Occipital lobe (tissue), 2 donors: ENCODE data around the gene TEX52. TPM values are rescaled to one million over a fixed set of nuclear protein-coding genes. Genes with fewer than 3 reads are reported as not detected.
"Not testable (repeated sequence)": the region's sequence is repeated elsewhere in the genome, so short reads cannot be mapped to it uniquely, and the experiment has no call there.

ENCODE experiments used
- DNase-seq: peaks from one replicate; lab custom pipeline; 2025; lab: John Stamatoyannopoulos, UW
- total RNA-seq: library from RNA; depleted of rRNA; stranded (reverse); fragments of >200 nt; gene quantifications from one replicate; pipeline ENCODE4 v1.2.3, GENCODE V29; 2014

Gene TEX52
- total RNA-seq, 1 donor from 2014 or later: not detected

DNA sequence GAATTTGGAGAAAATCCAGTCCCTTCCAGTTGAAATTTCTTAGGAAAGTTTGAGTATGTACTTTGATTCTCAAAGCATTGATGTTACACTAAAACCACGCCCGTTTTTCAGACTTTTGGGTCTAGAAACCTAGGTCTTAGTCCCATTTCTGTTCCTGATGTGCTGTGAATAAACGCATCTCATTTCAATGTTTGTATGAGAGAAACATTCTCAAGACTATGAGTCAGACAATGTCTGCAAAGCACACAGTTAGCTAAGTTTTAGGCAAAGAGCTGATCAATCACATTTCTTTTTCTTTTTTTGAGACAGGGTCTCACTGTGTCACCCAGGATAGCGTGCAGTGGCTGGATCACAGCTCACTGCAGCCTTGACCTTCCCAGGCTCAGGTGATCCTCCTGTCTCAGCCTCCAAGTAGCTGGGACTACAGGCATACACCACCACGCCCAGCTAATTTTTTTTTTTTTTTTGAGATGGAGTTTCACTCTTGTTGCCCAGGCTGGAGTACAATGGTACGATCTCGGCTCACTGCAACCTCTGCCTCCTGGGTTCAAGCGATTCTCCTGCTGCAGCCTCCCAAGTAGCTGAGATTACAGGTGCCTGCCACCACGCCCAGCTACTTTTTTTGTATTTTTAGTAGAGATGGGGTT, 12.3 kb upstream of the TEX52 start:
- DNase-seq: not testable (repeated sequence)

DNA sequence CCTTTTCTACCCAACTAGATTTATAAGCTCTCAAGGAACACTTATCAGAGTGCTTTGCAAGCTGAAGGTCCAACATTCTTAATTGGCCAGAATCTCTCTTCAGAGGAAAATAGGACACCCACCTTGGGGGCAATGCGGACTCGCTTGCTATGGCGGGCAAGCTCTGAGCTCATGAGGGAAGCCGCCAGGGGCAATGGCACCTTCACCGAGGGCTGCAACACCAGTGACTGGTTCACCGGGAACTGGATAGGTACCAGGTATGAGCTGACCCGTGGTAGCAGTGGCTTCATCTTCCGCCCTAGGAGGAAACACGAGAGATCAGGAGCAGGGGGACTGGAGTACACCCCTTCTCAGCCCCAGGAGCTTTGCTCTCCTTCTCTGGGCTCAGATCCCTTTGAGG, 7.4 kb upstream of the TEX52 start:
- DNase-seq: no peak

DNA sequence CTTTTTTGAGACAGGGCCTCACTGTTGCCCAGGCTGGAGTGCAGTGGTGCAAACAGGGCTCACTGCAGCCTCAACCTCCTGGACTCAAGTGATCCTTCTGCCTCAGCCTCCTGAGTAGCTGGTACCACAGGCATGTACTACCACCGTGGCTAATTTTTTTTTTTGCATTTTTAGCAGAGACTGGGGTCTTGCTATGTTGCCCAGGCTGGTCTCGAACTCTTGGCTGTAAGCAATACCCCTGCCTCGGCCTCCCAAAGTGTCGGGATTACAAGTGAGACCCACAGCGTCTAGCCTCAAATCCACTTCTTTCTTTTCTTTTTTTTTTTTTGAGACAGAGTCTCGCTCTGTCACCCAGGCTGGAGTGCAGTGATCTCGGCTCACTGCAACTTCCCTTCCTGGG, 6.6 kb upstream of the TEX52 start:
- DNase-seq: not testable (repeated sequence)

DNA sequence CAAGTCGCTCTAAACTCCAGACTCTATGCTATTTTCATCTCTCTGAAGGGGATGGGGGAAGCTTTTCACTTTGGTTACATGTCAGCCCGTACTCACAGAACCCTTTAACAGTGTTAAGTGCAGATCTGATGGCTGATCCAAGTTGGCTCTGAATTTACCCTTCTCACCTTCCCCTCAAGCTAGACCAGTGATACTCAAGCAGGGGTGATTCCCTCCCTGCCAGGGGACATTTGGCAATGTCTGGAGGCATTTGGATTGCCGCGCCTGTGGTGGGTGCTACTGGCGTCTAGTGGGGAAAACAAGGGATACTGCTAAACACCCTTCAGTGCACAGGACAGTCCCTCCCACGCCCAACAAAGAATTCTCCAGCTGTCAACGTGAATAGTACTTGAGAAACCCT, 6.0 kb upstream of the TEX52 start:
- no peak for DNase-seq

DNA sequence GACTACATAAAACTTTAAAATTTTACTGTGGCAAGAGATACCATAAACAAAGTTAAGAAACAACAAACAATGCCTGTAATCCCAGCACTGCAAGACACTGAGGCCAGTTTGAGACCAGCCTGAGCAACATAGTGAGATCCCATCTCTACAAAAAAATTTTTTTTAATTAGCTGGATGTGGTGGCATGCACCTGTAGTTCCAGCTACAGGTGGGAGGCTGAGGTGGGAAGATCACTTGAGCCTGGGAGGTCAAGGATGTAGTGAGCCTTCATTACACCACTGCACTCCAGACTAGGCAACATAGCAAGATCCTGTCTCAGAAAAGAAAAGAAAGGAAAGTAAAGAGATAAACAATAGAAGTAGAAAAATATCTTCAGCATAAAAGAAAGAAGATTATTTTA, 3.3 kb upstream of the TEX52 start:
- no peak for DNase-seq

DNA sequence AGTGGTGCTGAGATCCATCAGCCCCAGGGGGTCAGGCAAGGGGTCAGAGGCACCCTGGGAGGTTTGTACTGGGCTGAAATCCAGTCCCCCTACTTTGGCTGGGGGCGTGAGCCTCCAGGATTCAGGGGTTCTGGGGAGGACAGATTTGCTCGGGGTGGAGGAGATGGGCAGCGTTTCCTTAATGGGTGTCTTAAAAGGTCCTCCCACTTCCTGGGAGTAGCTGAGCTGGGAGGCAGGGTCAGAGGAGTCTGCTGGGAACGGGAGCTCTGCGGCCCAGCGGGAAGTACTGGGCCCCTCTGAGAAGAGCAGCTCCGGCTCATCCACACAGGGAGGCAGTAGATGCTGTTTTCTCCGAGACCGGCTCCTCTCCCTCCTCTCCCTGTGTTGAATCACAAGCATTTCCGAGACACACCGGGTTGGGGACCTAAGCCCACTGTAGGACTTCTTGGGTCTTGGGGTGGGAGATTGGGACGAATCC, 2.1 kb upstream of the TEX52 start:
- DNase-seq: no peak

DNA sequence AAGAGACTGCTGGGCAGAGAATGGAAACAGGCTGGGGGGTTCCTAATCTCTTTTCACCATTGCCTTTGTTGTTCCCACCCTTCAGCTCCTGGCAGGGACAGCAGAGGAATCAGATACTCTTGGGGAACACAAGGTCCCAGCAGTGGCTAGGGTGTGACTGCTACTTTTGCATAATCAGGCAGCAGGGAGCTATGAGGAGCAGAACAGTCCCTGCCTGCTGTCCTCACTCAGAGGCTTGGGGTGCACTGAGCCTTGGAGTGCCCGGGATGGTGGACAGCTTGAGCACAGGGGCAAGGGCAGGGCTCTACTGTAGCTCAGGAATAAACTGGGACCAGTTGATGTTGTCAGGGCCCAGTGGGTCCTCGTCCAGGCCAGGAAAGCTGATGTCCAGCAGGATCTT, 1.5 kb upstream of the TEX52 start:
- no peak for DNase-seq

DNA sequence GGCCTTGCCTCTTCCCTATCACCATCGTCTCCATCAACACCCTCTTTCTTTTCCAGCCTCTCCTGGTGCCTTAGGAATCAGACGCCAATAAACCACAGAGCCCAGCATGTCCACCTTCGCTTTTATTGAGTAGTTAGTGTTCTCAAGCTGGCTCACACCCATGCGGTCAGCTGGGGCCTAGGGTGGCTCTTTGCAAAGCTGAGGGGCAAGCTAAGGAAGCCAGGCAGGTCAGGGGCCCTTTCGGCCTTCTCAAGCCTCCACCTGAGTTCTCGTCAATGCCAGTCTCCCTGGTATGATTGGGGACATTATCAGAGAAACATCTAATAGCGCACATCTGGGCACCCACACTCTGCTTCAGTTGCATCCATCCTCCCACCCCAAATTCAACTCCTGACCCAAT, 737 bp upstream of the TEX52 start:
- DNase-seq: no peak

DNA sequence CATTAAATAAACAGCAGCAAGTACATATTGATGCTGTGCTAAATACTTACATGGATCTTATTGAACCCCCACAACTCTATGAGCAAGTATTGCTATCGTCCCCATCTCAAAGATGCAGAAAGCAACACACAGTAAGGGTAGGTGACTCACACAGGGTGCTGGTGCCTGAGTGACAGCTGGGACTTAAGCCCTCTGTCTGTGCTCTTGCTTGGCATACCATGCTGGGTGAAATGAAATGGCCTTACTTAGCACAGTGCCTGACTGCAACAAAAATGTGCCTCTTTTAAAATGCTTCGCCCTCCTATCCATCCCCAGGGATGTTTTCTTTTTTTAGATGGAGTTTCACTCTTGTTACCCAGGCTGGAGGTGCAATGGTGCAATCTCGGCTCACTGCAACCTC, 788 bp downstream of the TEX52 start:
- DNase-seq: no peak

DNA sequence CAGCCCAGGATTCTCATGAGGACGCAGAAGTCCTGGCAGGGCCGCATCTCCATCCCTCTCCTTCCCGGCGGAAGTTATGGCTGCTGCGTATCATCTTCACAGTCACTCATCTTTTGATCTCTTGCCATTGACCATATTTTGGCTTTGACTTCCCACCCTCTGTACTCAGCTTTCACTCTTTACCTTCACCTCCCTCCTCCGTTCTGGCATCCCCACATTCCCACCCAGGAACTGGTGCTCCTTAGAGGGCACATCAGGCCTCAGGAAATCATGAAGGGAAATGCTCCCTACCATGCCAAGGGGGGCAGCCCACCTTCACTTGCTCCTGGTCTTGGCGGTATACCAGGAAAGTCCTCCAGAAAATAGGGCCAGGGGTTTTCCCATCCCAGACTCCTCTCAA, 1.3 kb downstream of the TEX52 start:
- no peak for DNase-seq

DNA sequence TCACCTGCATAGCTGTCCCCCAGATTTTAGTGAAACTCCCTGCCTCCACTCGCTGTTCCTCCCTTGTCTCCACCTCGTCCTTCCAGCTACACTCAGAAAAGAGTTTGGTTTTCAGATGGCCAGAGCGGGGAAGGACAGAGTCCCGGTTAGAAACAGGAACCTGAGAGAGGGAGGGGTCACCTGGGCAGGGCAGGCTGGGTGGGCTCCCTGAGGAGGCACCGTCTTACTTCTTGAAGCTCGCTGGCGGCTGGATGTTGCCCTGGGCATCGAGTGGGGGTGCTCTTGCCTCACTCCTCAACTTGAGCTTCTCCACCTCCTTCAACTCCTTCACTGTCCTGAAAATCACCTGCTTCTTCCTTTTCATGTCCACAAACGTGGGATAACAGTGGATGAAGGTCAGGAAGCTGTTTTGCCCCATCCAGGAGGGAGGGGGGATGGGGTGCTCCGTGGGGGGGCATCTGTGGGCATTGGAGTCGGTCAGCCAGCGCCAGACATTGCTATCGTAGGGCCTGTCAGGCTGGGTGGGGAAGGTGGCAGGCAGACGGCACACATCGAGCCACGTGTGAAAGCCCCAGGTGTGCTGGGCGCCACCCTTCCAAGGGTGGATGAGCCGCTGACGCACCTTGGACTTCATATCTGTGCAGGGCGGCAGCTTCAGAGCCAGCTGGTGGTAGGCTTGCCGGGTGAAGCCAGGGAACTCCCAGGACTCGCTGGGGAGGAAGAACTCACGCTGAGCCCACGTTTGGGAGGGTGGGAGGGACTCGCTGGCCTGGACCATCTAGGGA, 2.0 kb downstream of the TEX52 start:
- DNase-seq: no peak

DNA sequence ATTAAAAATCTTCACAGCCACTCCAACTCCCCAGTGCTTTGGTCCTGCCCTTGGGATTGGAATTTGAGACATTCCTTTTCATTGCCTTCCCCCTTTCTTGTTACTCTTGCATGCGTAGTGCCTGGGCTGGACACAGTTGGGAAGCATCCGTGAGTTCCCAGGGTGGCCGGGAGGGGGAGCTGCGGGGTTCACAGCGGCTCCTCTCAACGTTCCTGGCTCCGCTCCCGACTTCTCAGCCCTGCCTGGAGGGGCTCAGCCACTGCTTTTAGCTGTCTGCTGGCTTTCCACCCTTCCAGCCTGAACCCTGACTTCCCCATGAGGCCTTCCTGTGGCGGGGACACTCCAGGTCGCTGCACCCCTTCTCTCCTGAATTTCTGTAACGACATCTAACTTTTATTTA, 3.2 kb downstream of the TEX52 start:
- peak; percentile 47 for DNase-seq

DNA sequence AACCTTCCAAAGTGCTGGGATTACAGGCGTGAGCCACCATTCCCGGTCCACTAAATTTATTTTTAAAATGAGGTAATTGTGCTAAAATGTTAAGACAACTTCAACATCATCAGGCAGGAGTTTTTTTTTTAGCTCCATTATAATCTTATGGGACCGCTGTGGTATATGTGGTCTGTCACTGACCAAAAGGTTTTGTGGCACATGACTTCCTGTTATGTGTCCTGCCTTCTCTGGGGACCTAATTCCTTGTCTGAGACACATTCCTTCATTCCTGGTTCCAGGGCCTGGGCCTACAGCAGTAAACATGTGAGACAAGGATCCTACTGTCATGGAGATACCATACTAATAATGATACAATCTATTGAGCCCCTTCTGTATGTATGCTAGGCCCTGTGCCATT, 4.9 kb downstream of the TEX52 start:
- DNase-seq: no peak

DNA sequence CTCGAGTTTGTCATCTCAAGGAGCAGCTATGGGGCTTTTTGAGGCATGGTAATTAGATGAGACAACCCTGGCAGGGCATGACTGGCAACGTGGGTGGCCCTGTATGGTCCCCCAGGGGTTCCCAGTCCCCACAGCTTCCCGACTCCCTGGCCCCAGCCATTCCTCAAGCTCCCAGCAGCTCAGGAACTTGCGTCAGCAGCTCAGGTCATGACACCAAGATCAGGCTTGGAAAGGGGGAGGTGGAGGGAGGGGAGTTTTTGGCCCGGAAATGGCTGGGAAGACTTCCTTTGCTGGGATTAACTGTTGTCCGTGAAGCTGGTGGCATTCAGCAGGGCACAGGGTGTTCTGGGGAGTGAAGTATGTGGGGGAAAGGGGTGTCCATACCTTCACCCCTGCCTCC, 11.6 kb downstream of the TEX52 start:
- DNase-seq: no peak

DNA sequence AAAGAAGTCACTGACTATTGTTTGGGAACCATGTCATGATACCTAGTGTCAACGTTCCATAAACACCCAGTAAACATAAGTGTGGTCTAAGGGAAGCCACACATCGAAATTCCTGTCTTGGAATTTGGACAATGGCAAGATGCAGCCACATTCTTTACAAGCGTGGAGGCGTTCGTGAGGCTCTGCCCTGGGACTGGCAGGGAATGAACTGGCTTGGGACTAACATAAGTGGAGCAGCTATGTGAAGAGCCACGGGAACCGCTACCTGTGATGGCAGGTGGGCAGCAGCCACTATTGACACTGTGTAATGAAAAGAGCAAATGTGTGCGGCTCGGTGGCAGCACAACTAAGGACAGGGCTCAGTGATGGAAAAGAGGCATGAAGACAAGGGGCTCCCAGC, 12.1 kb downstream of the TEX52 start:
- no peak for DNase-seq

DNA sequence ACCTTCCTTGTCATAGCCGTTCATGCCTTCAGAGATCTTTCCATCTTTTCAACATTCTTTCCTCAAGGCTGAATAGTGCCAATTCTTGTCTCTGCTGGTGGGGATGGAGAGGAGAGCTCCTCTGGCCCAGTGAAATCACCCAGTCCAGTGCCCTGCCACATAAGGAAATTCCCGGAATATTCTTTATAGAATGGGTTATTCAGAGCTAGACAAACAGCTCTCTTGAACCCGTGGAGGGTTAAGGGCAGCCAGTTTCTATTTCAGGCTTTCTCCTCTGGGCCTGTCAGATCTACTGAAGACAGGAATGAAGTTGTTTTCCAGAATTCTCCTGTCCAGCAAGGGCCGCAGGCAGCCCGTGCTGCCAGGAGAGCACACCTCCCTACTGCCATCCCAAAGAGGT, 13.9 kb downstream of the TEX52 start:
- DNase-seq: no peak

DNA sequence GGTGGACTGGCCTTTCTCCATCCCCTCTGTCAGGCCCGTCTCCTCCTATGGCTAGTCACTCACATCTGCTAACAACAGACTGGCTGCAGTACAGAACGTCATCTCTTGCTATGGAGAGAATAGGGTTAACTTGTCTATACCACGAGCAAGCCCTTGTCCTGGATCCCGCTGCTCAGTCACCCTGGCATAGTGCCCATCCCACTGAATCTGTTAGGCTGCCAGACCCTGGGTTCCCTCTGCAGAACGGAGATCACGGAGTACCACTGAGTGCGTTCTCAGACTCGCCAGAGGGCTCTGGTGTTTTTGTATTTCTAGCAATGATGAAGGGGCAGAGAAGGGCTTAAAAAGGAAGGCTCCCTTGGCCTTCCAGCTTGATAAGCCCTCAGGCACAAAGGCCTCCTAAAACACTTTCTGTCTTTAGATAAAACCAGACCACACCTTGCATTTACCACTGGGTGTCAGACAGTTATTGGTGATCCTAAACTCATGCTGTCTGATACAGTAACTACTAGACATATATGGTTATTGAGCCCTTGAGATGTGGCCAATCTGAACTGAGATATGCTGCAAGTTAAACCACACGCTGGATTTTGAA, 15.7 kb downstream of the TEX52 start:
- DNase-seq: no peak

DNA sequence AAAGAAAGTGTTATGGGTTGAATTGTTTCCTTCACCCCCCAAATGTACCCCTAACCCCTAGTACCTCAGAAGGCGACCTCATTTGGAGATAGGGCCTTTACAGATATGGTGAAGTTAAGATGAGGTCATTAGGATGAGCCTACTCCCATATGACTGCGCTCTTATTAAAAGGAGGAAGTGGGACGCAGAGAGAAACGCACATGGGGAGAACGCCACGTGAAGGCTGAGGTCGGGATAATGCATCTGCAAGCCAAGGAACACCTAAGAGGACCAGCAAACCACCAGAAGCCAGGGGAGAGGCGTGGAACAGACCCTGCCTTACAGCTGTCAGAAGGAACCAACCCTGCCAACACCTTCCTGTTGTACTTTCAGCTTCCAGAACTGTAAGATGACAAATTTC, 20.3 kb downstream of the TEX52 start:
- no peak for DNase-seq

DNA sequence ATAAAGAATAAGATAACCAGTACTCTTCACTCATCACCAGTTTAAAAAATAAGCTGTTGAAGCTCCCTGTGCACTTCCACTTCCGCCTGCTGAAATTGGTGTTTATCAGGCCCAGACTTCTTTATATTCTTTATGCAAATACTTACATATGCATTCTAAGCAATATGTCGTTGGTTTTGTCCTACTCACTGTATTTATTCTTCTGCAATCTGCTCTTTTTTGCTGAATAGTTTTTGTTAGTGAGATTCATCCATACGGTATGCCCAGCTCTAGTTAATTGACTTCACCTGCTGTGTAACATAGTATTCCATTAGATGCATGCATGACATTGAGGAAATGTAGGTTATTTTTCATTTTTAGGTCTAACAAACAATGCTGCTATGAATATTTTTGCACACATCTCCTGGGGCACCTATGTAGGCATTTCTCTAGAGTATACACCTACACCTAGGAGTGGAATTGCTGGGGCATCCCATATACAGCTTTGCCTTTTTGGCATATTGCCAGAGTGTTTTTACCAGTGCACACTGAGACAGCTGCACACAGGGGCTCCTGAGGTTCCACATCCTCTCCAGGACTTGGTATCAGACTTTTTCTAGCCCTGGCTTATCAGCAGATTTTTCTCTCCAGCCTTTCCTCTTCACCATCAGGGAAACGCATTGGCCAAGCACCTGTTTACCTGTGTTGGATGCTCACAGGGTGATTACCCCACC, 21.0 kb downstream of the TEX52 start:
- DNase-seq: no peak

DNA sequence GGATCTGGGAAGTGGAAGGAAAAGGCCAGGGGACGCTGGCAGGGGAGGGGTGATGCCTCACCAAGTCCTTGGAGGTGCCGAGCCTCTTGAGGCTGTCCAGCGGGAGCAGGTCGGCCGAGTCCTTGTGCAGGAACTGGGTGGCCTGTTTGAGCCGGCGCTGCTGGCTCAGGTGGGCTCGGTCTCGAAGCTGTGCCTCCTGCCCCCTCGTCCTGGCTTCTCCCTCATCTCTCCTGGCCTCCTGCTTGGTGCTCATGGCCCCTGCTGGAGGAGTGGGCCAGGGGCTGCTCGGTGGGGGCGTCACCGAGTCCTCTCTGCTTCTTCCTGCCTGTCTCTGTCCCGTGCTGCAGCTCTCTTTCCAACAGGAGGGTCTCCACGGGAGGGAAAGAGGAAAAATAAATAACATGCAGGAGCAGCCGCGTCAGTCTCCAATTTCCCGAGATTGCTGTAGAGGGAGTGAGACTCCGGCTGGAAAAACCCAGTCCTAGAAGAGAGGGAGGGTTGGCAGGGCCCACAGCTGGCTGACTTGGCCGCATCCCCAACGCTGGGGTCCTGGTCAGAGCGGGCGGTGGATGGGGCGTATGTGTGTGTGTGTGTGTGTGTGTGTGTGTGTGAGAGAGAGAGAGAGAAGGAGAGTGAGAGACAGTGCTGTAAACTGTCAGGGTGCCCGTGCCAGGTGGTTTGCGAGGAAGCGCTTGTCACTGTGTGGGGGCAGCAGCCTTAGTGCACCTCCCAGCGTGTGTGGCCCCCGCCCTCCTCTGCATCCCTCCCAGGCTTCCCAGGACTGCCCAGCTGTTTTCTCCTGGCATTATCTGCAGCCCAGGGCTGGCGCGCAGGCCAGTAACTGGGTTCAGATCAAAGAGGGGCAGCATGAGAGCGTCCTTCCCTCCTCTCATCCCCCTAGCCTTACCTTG, 22.0 kb downstream of the TEX52 start, which contains the start of gene NRIP2:
Gene NRIP2 (minus strand): TSS at position 455 of the 911 bp plus-strand sequence. CDS start 52 bp downstream, at position 403.
- DNase-seq: peak; percentile 57

DNA sequence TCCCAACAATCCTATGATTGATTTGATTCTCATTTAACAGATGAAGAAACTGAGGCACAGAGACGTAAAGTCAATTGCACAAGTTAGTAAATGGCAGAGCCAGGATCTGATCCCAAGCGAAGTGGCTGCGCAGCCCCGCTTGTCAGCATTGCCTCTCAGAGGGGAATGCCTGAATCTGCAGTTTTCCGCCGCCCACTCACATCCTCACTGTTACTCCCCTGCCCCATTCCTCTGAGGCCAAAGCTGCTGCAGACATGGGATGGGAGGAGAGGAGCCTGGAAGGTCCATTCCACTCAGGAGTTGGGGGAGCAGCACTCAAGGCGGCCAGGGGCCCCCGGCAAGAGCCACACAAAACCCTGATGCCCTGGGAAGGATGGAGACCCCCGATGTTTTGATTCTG, 23.0 kb downstream of the TEX52 start:
- no peak for DNase-seq
